Gastrocnemius medialis (tissue), 4 donors: Measurements from ENCODE around the gene CAMK1G. TPM values are rescaled to one million over a fixed set of nuclear protein-coding genes. Genes with fewer than 3 reads are reported as not detected.

ENCODE experiments used
- ATAC-seq, 2 donors: fragments of 150-250 bp; one replicate each; pipeline ENCODE4 v1.9.1; 2016
- DNase-seq, 2 donors: peaks; one replicate each; pipeline ENCODE4 v3.0.0-alpha.2; 2019
- H3K27ac ChIP-seq, 4 donors: fragments of 200-600 bp; sonication (generic); 1 replicate in 1 of 4; 2 replicates in 3 of 4; pipeline ENCODE4 v1.5.1; 2016 to 2018; ENCODE audit warnings: mild to moderate bottlenecking in 2 of 4, moderate library complexity in 1 of 4
- H3K27me3 ChIP-seq, 3 donors: fragments of 200-600 bp; sonication (generic) in 2 of 3; 1 replicate in 1 of 3; 2 replicates in 2 of 3; pipeline versions ENCODE4 v1.5.1 to v1.6.0; 2016 to 2019; ENCODE audit warnings: mild to moderate bottlenecking in 1 of 3, moderate library complexity in 1 of 3
- H3K36me3 ChIP-seq, 2 donors: fragments of 200-600 bp; sonication (generic) in 1 of 2; one replicate each; pipeline ENCODE4 v1.5.1; 2017 to 2018
- H3K4me1 ChIP-seq, 2 donors: fragments of 200-600 bp; sonication (generic) in 1 of 2; one replicate each; pipeline ENCODE4 v1.5.1; 2016 to 2017; ENCODE audit warnings: mild to moderate bottlenecking in 2 of 2
- H3K4me3 ChIP-seq, 4 donors: fragments of 200-600 bp; sonication (generic) in 3 of 4; 1 replicate in 1 of 4; 2 replicates in 3 of 4; pipeline ENCODE4 v1.5.1; 2016 to 2019; ENCODE audit warnings: mild to moderate bottlenecking in 2 of 4
- H3K9me3 ChIP-seq, 3 donors: fragments of 200-600 bp; sonication (generic) in 2 of 3; 1 replicate in 1 of 3; 2 replicates in 2 of 3; pipeline ENCODE4 v1.5.1; 2016 to 2019
- POLR2A ChIP-seq, 2 donors: fragments of 450-650 bp; IDR thresholded peaks; one replicate each; pipeline ENCODE4 v1.6.1; 2017; ENCODE audit warnings: antibody characterized with exemption in 2 of 2, mild to moderate bottlenecking in 2 of 2, moderate library complexity in 2 of 2
- in situ Hi-C, 4 donors: fragments of 200-750 bp; cut with MboI; loops; one replicate each; pipeline versions ENCODE4 v1.15.0 to v1.8.0; 2017; ENCODE audit warnings: low sequenced_read_pairs in 4 of 4
- intact Hi-C: fragments of 100-400 bp; cut with DNase I; formaldehyde crosslinking; loops from one replicate; pipeline ENCODE4 v1.15.1; 2023; ENCODE audit warnings: low total_unique reads
- total RNA-seq, 4 donors: library from RNA; depleted of rRNA; stranded (reverse); fragments of >200 nt; gene quantifications; one replicate each; pipeline versions ENCODE4 v1.1.0 to v1.2.3, GENCODE V29; 2016
- TF ChIP-seq, protein P1 (sequence below), 5 experiments: fragments of 450-650 bp in 3 of 5; fragments of 200-600 bp in 2 of 5; sonication (generic) in 2 of 5; IDR thresholded peaks in 4 of 5; conservative IDR thresholded peaks in 1 of 5; 1 replicate in 4 of 5; 2 replicates in 1 of 5; pipeline ENCODE4 v1.5.1; 2016 to 2019; ENCODE audit warnings: antibody characterized with exemption in 5 of 5, mild to moderate bottlenecking in 3 of 5, moderate library complexity in 3 of 5

The CAMK1G gene
- total RNA-seq, 4 donors from 2014 or later, result 0.16 TPM; not detected in 3

DNA sequence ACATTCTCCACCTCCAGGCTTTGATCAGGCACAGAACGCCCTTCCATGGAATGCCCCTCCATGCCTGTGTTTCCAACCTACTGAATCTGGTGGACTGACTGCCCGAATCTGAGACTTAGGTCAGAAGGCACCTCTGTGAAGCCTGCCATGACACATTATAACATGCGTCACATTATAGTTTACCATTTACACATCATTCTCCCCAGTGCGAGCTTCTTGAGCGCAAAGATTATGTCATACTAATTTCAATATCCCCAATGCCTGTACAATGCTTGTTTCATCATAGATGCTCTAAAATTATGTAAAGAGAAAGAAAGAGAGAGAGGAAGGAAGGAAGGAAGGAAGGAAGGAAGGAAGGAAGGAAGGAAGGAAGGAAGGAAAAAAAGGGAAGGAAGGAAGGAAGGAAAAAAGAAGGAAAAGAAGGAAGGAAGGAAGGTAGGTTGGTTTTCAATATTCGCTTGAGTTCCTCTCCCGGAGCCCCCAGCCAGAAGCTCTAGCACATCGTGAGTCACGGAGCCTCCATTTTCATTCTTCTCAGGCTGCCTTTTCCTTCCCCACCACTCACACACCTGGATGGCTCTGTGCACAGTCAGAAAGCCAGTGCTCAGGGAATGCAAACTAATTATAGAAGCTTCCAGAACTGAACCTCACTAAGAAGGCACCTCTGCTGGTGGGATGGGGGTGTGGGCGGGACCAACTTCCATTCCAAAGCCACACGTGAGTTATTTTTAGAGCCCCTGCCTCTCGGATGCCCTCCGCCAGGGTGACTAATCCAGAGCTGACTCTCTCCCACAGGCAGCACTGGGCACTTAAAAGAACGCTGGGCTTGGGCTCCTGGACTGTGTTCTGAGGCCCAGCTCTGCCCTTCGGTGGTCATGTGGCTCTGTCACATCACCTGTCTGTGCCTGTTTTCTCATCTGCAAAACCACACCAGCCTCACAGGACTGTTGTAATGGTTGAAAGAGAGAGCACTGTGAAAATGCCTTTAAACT lies 41.3 kb downstream of the CAMK1G start:
- peaks cover 57 to 65% of the 10 kb centered on the region in 2 donors for H3K4me1 ChIP-seq
- peak; percentile 73 to 79 for ATAC-seq
- peak; percentile 89 to 95 for DNase-seq
- intact Hi-C loops, result no loop called here
- in situ Hi-C loops, result loop anchor here in 1 of 4 donors (10.0 kb wide), 1 partner anchor 60 kb away; no protein-coding TSS in a partner anchor
- no peaks in the 10 kb centered on the region for H3K36me3 ChIP-seq
- H3K27ac ChIP-seq, result peak overlapping the region; percentile 83 to 94 (median 93)
- no peaks in the 10 kb centered on the region for H3K9me3 ChIP-seq
- peak in 1 of 2 donors; percentile 39 for TF ChIP-seq POLR2A (IDR thresholded peaks at IDR 0.05)
- TF ChIP-seq, protein P1, sequence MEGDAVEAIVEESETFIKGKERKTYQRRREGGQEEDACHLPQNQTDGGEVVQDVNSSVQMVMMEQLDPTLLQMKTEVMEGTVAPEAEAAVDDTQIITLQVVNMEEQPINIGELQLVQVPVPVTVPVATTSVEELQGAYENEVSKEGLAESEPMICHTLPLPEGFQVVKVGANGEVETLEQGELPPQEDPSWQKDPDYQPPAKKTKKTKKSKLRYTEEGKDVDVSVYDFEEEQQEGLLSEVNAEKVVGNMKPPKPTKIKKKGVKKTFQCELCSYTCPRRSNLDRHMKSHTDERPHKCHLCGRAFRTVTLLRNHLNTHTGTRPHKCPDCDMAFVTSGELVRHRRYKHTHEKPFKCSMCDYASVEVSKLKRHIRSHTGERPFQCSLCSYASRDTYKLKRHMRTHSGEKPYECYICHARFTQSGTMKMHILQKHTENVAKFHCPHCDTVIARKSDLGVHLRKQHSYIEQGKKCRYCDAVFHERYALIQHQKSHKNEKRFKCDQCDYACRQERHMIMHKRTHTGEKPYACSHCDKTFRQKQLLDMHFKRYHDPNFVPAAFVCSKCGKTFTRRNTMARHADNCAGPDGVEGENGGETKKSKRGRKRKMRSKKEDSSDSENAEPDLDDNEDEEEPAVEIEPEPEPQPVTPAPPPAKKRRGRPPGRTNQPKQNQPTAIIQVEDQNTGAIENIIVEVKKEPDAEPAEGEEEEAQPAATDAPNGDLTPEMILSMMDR (IDR thresholded peaks at IDR 0.05 in 4 of 5, conservative IDR thresholded peaks at IDR 0.05 in 1 of 5), result peak in 4 of 5 experiments; percentile 15 to 39 (median 26)
- H3K4me3 ChIP-seq, result peak overlapping the region in 1 of 4 donors; percentile 26
- H3K27me3 ChIP-seq, result no peaks in the 10 kb centered on the region

DNA sequence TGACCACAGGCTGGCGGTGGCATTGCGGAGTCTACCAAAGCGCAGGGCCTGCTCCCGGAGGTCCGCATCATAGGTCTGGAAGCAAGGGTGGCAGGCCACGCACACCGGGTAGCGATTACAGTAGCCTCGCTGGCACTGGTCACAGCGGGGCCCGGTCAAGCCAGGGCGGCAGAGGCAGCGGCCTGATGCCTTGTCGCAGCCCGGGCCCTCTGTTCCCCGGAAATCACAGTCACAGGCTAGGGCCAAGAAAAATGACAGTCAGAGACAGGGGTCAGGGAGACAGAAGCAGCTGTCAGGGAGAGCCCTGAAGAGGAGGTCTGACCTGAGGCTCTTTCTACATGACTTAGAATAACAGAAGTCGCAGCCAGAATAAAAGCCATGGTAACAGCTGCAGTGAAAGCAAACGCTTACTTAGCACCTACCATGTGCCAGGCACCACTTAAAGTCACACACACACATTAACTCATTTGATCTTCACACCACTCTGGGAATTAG lies 42.3 kb downstream of the CAMK1G start:
- H3K4me1 ChIP-seq, result peaks cover 62 to 63% of the 10 kb centered on the region in 2 donors
- H3K27me3 ChIP-seq, result no peaks in the 10 kb centered on the region
- TF ChIP-seq, protein P1 (IDR thresholded peaks at IDR 0.05 in 4 of 5, conservative IDR thresholded peaks at IDR 0.05 in 1 of 5), result no peak
- TF ChIP-seq POLR2A (IDR thresholded peaks at IDR 0.05), result no peak
- no peaks in the 10 kb centered on the region for H3K9me3 ChIP-seq
- in situ Hi-C loops, result loop anchor here in 1 of 4 donors (10.0 kb wide), 1 partner anchor 61 kb away; no protein-coding TSS in a partner anchor
- H3K4me3 ChIP-seq, result peak overlapping the region in 3 of 4 donors; percentile 2 to 26 (median 23)
- no peaks in the 10 kb centered on the region for H3K36me3 ChIP-seq
- ATAC-seq (peak; percentile 57 to 60), DNase-seq (peak; percentile 55 to 78)
- peak overlapping the region; percentile 83 to 94 (median 93) for H3K27ac ChIP-seq
- intact Hi-C loops, result loop anchor here (2.0 kb wide), 1 partner anchor 49 kb away; the partner anchor contains the start of gene G0S2

DNA sequence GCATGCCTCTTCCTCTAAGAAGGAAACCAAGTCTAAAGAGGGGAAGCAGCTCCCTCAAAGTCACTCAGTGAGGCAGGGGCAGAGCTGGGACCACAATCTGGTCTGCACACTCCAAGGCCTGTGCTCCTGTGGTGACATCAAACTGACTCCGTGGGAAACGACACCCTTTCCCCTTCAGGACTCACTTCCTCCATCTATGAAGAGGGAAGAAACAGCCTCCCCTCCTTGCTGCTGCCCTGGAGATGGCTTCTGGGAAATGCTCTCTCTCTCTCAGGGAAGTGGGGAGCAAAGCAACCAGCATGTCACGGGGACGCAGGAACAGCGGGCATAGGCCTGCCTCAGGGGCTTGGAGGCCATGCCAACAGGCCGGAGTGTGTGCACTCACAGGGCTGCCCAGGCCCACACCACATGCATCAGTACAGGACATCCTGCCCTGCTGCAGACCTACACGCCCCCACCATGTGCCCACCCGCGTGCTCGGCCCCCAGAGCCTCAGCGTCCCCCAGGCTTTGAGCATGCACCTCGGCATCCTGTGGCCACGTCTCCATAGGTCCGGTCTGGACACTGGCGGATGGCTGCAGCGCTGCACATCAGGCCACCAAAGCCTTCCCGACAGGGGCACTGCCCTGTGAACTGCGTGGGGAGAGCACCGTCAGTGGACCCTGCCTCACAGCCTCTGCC lies 43.0 kb downstream of the CAMK1G start:
- peak overlapping the region; percentile 83 to 94 (median 93) for H3K27ac ChIP-seq
- intact Hi-C loops (loop anchor here (1.0 to 2.0 kb wide), 4 partner anchors 24 to 67 kb away; partner anchors contain the start of gene G0S2), in situ Hi-C loops (loop anchor here in 1 of 4 donors (10.0 kb wide), 1 partner anchor 62 kb away; no protein-coding TSS in a partner anchor)
- TF ChIP-seq, protein P1 (IDR thresholded peaks at IDR 0.05 in 4 of 5, conservative IDR thresholded peaks at IDR 0.05 in 1 of 5), result no peak
- TF ChIP-seq POLR2A (IDR thresholded peaks at IDR 0.05), result no peak
- peak overlapping the region in 1 of 4 donors; percentile 23 for H3K4me3 ChIP-seq
- peaks cover 63% of the 10 kb centered on the region in 2 donors for H3K4me1 ChIP-seq
- DNase-seq (no peak), ATAC-seq (peak in 1 of 2 donors; percentile 0)
- no peaks in the 10 kb centered on the region for H3K36me3 ChIP-seq
- no peaks in the 10 kb centered on the region for H3K27me3 ChIP-seq
- no peaks in the 10 kb centered on the region for H3K9me3 ChIP-seq

DNA sequence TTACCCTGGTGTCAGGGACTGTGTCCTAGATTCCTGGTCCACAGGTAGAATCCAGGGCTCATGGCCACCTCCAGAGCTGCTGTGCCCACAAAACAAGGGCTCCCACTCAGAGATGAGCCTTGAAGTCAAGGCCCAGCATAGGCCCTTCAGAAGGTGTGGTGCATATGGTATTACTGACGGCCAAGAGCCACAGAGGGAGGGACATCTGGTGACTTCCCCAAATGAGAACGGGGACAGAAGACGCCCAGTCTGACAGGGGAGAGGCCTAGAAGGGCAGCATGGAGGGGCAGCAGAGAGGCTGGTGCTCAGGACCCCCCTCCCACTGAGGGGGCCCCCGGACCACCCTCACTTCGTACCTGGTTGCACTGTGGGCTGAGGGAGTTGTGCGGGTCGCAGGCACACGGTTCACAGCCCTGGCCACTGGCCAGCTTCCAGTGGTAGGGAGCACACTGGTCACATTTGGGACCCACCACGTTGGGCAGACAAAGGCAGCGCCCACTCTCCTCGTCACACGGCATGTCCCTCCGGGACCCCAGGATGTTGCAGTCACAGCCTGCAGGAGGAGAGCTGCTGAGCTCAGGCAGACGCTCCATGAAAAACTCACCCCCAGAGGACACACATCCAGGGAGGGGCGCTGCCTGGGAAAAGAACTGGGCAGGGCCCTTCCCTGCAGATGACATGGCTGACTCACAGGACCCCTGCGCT lies 43.7 kb downstream of the CAMK1G start:
- Histone ChIP-seq H3K9me3 (no peaks in the 10 kb centered on the region), H3K27me3 (no peaks in the 10 kb centered on the region), H3K4me1 (peaks cover 62 to 63% of the 10 kb centered on the region in 2 donors), H3K36me3 (no peaks in the 10 kb centered on the region), H3K27ac (peak overlapping the region; percentile 83 to 94 (median 93)), H3K4me3 (peak overlapping the region; percentile 22 to 44 (median 42))
- TF ChIP-seq, protein P1 (IDR thresholded peaks at IDR 0.05 in 4 of 5, conservative IDR thresholded peaks at IDR 0.05 in 1 of 5), result no peak
- no peak for TF ChIP-seq POLR2A (IDR thresholded peaks at IDR 0.05)
- ATAC-seq, result peak; percentile 6 to 13
- no peak for DNase-seq
- intact Hi-C loops (loop anchor here (1.0 to 2.0 kb wide), 4 partner anchors 25 to 66 kb away; partner anchors contain the start of gene G0S2), in situ Hi-C loops (loop anchor here in 1 of 4 donors (10.0 kb wide), 1 partner anchor 62 kb away; no protein-coding TSS in a partner anchor)
